HepG2 (cell line): ENCODE measurements around the gene XPNPEP1. TPM values are rescaled to one million over a fixed set of nuclear protein-coding genes. Genes with fewer than 3 reads are reported as not detected.

Source experiments
- ARNTL ChIP-seq: sonication (generic); formaldehyde crosslinking; IDR thresholded peaks from 2 replicates; pipeline ENCODE4 v1.4.0; 2020; ENCODE audit warnings: mild to moderate bottlenecking, missing genetic modification reagents
- CBFB ChIP-seq: sonication (generic); formaldehyde crosslinking; IDR thresholded peaks from 2 replicates; pipeline ENCODE4 v1.4.0; 2020; ENCODE audit warnings: missing genetic modification reagents
- HOXA9 ChIP-seq: sonication (generic); formaldehyde crosslinking; IDR thresholded peaks from 2 replicates; pipeline ENCODE4 v1.8.1; 2022; ENCODE audit warnings: missing genetic modification reagents, mild to moderate bottlenecking, moderate library complexity, borderline replicate concordance
- JARID2 ChIP-seq: sonication (generic); formaldehyde crosslinking; IDR thresholded peaks from 2 replicates; pipeline ENCODE4 v1.8.1; 2023; ENCODE audit warnings: missing genetic modification reagents, inconsistent platforms; ENCODE audit not compliant: insufficient replicate concordance
- KLF15 ChIP-seq: sonication (generic); formaldehyde crosslinking; IDR thresholded peaks from 2 replicates; pipeline ENCODE4 v1.8.1; 2023; ENCODE audit warnings: borderline replicate concordance, mild to moderate bottlenecking, inconsistent platforms, missing genetic modification reagents, mixed read lengths
- MED1 ChIP-seq: sonication (generic); formaldehyde crosslinking; IDR thresholded peaks from 2 replicates; pipeline ENCODE4 v1.4.0; 2020; ENCODE audit warnings: missing genetic modification reagents
- NR2F1 ChIP-seq, 2 experiments: fragments of 450-650 bp in 1 of 2; formaldehyde crosslinking in 1 of 2; IDR thresholded peaks; 2 replicates each; pipeline versions ENCODE4 v1.5.0 to v1.6.1; 2016 to 2020; ENCODE audit warnings: mild to moderate bottlenecking in 1 of 2, missing compliant biosample characterization in 1 of 2, missing genetic modification reagents in 1 of 2, moderate library complexity in 1 of 2
- RFX3 ChIP-seq: IDR thresholded peaks from 2 replicates; pipeline ENCODE4 v1.6.1; 2016; ENCODE audit warnings: missing biosample characterization, missing genetic modification reagents
- SOX6 ChIP-seq, 2 experiments: fragments of 450-650 bp in 1 of 2; sonication (generic) in 1 of 2; formaldehyde crosslinking in 1 of 2; IDR thresholded peaks; 2 replicates each; pipeline versions ENCODE4 v1.4.0 to v1.6.1; 2017 to 2020; ENCODE audit warnings: antibody characterized with exemption in 1 of 2, mild to moderate bottlenecking in 1 of 2, missing genetic modification reagents in 1 of 2
- ZBTB1 ChIP-seq: sonication (generic); formaldehyde crosslinking; IDR thresholded peaks from 2 replicates; pipeline ENCODE4 v1.4.0; 2020; ENCODE audit warnings: missing genetic modification reagents, borderline replicate concordance
- ZFP36L2 ChIP-seq: sonication (generic); formaldehyde crosslinking; IDR thresholded peaks from 2 replicates; pipeline ENCODE4 v1.4.0; 2020; ENCODE audit warnings: missing genetic modification reagents
- ZMYM2 ChIP-seq: sonication (generic); formaldehyde crosslinking; IDR thresholded peaks from 2 replicates; pipeline ENCODE4 v1.8.0; 2022; ENCODE audit warnings: mild to moderate bottlenecking, missing genetic modification reagents
- ZNF17 ChIP-seq: sonication (generic); formaldehyde crosslinking; IDR thresholded peaks from 2 replicates; pipeline ENCODE4 v1.5.0; 2020; ENCODE audit warnings: mild to moderate bottlenecking, missing genetic modification reagents
- ZNF225 ChIP-seq: sonication (generic); formaldehyde crosslinking; IDR thresholded peaks from 2 replicates; pipeline ENCODE4 v1.4.0; 2020; ENCODE audit warnings: mild to moderate bottlenecking, missing genetic modification reagents
- ZNF598 ChIP-seq: sonication (generic); formaldehyde crosslinking; IDR thresholded peaks from 2 replicates; pipeline ENCODE4 v1.5.1; 2020; ENCODE audit warnings: mild to moderate bottlenecking, missing genetic modification reagents, borderline replicate concordance
- ZNF629 ChIP-seq: sonication (generic); formaldehyde crosslinking; conservative IDR thresholded peaks from 2 replicates; pipeline ENCODE4 v1.5.0; 2020; ENCODE audit warnings: missing genetic modification reagents
- ZNF678 ChIP-seq: sonication (generic); formaldehyde crosslinking; IDR thresholded peaks from 2 replicates; pipeline ENCODE4 v1.4.0; 2020; ENCODE audit warnings: mild to moderate bottlenecking, missing genetic modification reagents
- ZNF749 ChIP-seq: sonication (generic); formaldehyde crosslinking; IDR thresholded peaks from 2 replicates; pipeline ENCODE4 v1.8.0; 2022; ENCODE audit warnings: mild to moderate bottlenecking, missing genetic modification reagents, moderate library complexity, borderline replicate concordance
- ZNF790 ChIP-seq: sonication (generic); formaldehyde crosslinking; IDR thresholded peaks from 2 replicates; pipeline ENCODE4 v1.8.0; 2022; ENCODE audit warnings: missing genetic modification reagents, mild to moderate bottlenecking, borderline replicate concordance
- ZSCAN25 ChIP-seq: sonication (generic); formaldehyde crosslinking; IDR thresholded peaks from 2 replicates; pipeline ENCODE4 v1.8.0; 2022; ENCODE audit warnings: mild to moderate bottlenecking, missing genetic modification reagents
- ZSCAN30 ChIP-seq: sonication (generic); formaldehyde crosslinking; IDR thresholded peaks from 2 replicates; pipeline ENCODE4 v1.5.0; 2020; ENCODE audit warnings: mild to moderate bottlenecking, missing genetic modification reagents
- polyA plus RNA-seq, 8 experiments: library from polyadenylated mRNA; depleted of rRNA in 3 of 8; stranded (reverse) in 7 of 8; unstranded in 1 of 8; fragments of >200 nt; fragmentation: Illumina TruSeq in 4 of 8; extraction: Trizol in 4 of 8; gene quantifications; 2 replicates each; pipeline versions ENCODE4 v1.2.1 to v1.2.3, GENCODE V29; 2011 to 2016; ENCODE audit warnings: low read depth in 4 of 8, missing spikeins in 1 of 8, mixed read lengths in 1 of 8; ENCODE audit not compliant: insufficient read depth in 1 of 8
- total RNA-seq, 5 experiments: library from RNA; depleted of rRNA; stranded (reverse); fragments of >200 nt; fragmentation: Illumina TruSeq; extraction: Trizol; gene quantifications; 2 replicates each; pipeline ENCODE4 v1.2.3, GENCODE V29; 2016; ENCODE audit warnings: low read depth in 1 of 5
- TF ChIP-seq, protein P1 (sequence below): sonication (generic); formaldehyde crosslinking; IDR thresholded peaks from 2 replicates; pipeline ENCODE4 v1.4.0; 2020; ENCODE audit warnings: missing genetic modification reagents
- TF ChIP-seq, protein P2 (sequence below): sonication (generic); formaldehyde crosslinking; IDR thresholded peaks from 2 replicates; pipeline ENCODE4 v1.4.0; 2020; ENCODE audit warnings: missing genetic modification reagents, low read depth, mild to moderate bottlenecking, borderline replicate concordance
- TF ChIP-seq, protein P3 (sequence below): sonication (generic); formaldehyde crosslinking; IDR thresholded peaks from 2 replicates; pipeline ENCODE4 v1.8.1; 2023; ENCODE audit warnings: mild to moderate bottlenecking, moderate library complexity, missing genetic modification reagents
- TF ChIP-seq, protein P4 (sequence below): sonication (generic); formaldehyde crosslinking; IDR thresholded peaks from 2 replicates; pipeline ENCODE4 v1.4.0; 2020; ENCODE audit warnings: missing genetic modification reagents

XPNPEP1 gene
- total and polyA plus RNA-seq, 2 of the 13 experiments (the other 11 are each of a cell fraction or from before 2014, with no cell fraction given) = 30.3 to 55.5 TPM

DNA sequence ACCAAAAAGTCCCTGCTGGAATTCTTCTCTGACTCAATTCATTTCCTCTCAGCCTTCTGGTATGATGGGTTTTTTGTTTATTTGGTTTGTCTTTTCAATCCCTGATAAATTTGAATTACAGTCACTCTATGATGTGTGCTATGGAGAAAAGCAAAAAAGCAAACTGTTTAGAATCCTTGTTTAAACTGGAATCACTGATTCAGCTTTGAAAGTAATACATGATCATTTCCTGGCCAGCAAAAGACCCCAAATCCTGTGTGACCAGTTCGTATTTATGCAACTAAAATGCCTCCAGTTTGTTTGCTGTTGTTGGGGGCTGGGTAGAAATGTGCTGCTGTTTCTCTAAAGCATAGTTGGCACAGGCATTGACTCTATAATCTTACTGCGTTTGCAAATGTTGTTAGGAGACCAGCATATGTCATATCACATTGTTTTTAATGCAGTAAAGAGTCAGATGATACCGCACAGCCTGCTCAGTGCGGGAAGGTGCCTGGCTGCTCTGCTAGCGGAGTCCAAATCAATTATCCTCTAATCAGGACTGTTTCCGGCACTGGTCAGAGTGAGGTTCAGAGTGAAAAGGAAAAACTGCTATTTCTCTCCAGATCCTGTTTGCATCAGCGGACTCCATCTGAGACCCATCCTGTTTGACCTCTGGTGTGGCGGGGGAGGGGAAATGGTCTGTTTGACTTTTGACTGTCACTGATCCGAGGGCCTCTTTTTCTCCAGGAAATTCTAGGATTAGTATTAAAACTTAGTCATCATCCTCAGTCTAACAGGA, 43.8 kb upstream of the XPNPEP1 start (continued):
- TF ChIP-seq RFX3 (CRISPR knock-in tag) = no peak
- no peak for TF ChIP-seq KLF15 (CRISPR knock-in tag)
- TF ChIP-seq ZNF598 (CRISPR knock-in tag) = no peak
- TF ChIP-seq, protein P1, sequence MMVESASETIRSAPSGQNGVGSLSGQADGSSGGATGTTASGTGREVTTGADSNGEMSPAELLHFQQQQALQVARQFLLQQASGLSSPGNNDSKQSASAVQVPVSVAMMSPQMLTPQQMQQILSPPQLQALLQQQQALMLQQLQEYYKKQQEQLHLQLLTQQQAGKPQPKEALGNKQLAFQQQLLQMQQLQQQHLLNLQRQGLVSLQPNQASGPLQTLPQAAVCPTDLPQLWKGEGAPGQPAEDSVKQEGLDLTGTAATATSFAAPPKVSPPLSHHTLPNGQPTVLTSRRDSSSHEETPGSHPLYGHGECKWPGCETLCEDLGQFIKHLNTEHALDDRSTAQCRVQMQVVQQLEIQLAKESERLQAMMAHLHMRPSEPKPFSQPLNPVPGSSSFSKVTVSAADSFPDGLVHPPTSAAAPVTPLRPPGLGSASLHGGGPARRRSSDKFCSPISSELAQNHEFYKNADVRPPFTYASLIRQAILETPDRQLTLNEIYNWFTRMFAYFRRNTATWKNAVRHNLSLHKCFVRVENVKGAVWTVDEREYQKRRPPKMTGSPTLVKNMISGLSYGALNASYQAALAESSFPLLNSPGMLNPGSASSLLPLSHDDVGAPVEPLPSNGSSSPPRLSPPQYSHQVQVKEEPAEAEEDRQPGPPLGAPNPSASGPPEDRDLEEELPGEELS (CRISPR knock-in tag) = peak; percentile 79
- no peak for TF ChIP-seq ZNF17 (CRISPR knock-in tag)
- no peak for TF ChIP-seq ZSCAN30 (CRISPR knock-in tag)
- no peak for TF ChIP-seq ZNF225
- no peak for TF ChIP-seq ZFP36L2 (CRISPR knock-in tag)
- TF ChIP-seq ZMYM2 (CRISPR knock-in tag) = no peak
- no peak for TF ChIP-seq SOX6 (IDR thresholded peaks at IDR 0.05)
- peak; percentile 82 for TF ChIP-seq SOX6 (CRISPR knock-in tag; IDR thresholded peaks at IDR 0.05)
- TF ChIP-seq, protein P2, sequence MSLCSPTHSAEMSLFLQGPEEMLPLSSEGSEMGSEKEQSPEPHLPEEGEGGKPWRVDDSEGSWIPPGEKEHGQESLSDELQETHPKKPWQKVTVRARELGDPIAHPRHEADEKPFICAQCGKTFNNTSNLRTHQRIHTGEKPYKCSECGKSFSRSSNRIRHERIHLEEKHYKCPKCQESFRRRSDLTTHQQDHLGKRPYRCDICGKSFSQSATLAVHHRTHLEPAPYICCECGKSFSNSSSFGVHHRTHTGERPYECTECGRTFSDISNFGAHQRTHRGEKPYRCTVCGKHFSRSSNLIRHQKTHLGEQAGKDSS (CRISPR knock-in tag) = no peak
- peak in 1 of 2 experiments; percentile 43; a peak in 2 of 4 replicates for TF ChIP-seq NR2F1 (CRISPR knock-in tag; IDR thresholded peaks at IDR 0.05)
- TF ChIP-seq ZNF749 (CRISPR knock-in tag) = no peak
- no peak for TF ChIP-seq HOXA9
- TF ChIP-seq, protein P3, sequence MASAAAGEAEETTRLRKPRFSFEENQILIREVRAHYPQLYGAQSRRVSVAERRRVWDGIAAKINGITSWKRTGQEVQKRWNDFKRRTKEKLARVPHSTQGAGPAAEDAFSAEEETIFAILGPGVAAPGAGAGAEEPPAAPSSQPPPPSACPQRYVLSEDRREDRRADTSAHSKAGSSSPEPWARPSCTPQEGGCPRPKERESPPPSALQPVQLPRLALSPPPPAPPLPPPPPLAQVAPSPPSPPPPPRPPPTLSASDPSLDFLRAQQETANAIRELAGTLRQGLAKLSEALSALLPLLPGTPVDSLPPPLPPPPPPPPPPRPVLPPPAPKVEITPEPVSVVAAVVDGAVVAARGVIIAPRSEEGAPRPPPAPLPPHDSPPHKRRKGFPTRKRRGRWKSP (CRISPR knock-in tag) = no peak
- TF ChIP-seq, protein P4, sequence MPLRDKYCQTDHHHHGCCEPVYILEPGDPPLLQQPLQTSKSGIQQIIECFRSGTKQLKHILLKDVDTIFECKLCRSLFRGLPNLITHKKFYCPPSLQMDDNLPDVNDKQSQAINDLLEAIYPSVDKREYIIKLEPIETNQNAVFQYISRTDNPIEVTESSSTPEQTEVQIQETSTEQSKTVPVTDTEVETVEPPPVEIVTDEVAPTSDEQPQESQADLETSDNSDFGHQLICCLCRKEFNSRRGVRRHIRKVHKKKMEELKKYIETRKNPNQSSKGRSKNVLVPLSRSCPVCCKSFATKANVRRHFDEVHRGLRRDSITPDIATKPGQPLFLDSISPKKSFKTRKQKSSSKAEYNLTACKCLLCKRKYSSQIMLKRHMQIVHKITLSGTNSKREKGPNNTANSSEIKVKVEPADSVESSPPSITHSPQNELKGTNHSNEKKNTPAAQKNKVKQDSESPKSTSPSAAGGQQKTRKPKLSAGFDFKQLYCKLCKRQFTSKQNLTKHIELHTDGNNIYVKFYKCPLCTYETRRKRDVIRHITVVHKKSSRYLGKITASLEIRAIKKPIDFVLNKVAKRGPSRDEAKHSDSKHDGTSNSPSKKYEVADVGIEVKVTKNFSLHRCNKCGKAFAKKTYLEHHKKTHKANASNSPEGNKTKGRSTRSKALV (CRISPR knock-in tag) = no peak
- TF ChIP-seq ARNTL (CRISPR knock-in tag) = no peak
- TF ChIP-seq ZSCAN25 (CRISPR knock-in tag) = no peak
- no peak for TF ChIP-seq CBFB (CRISPR knock-in tag)
- TF ChIP-seq JARID2 (CRISPR knock-in tag) = no peak
- peak; percentile 51; the same call in 1 of the 2 replicates for TF ChIP-seq ZNF790 (CRISPR knock-in tag)
- peak; percentile 65; the same call in 1 of the 2 replicates for TF ChIP-seq MED1 (CRISPR knock-in tag)
- TF ChIP-seq ZBTB1 = no peak
- TF ChIP-seq ZNF629 (CRISPR knock-in tag) = no peak
- TF ChIP-seq ZNF678 (CRISPR knock-in tag) = no peak
